Liver (tissue), 9 donors: ENCODE data around the gene CDHR2. TPM values are rescaled to one million over a fixed set of nuclear protein-coding genes. Genes with fewer than 3 reads are reported as not detected.
A peak's percentile ranks its signal among the peaks of the same experiment; 100 is the strongest.

Experiments used
- DNase-seq: peaks from one replicate; pipeline ENCODE4 v3.0.0-alpha.2; 2017; ENCODE audit warnings: low spot score
- H3K27ac ChIP-seq, 2 donors: one replicate each; pipeline ENCODE4 v1.7.0; 2013; ENCODE audit warnings: inconsistent platforms in 2 of 2, low read length in 2 of 2, control low read depth in 1 of 2, low read depth in 1 of 2, mild to moderate bottlenecking in 1 of 2
- H3K27me3 ChIP-seq, 4 donors: one replicate each; pipeline versions ENCODE4 v1.6.1 to v1.7.0; 2013; ENCODE audit warnings: low read length in 3 of 4, inconsistent platforms in 1 of 4, mild to moderate bottlenecking in 1 of 4, moderate library complexity in 1 of 4; ENCODE audit not compliant: control insufficient read depth in 4 of 4, insufficient read depth in 4 of 4
- H3K36me3 ChIP-seq, 4 donors: one replicate each; pipeline versions ENCODE4 v1.6.1 to v1.7.0; 2013; ENCODE audit warnings: low read length in 3 of 4, mild to moderate bottlenecking in 3 of 4, low read depth in 1 of 4, moderate library complexity in 1 of 4; ENCODE audit not compliant: control insufficient read depth in 4 of 4, insufficient read depth in 3 of 4
- H3K4me1 ChIP-seq, 4 donors: one replicate each; pipeline versions ENCODE4 v1.6.1 to v1.7.0; 2013; ENCODE audit warnings: low read length in 3 of 4, mild to moderate bottlenecking in 3 of 4, moderate library complexity in 1 of 4; ENCODE audit not compliant: control insufficient read depth in 4 of 4, insufficient read depth in 4 of 4
- H3K4me3 ChIP-seq, 3 donors: one replicate each; pipeline versions ENCODE4 v1.6.1 to v1.7.0; 2013; ENCODE audit warnings: low read length in 3 of 3, control low read depth in 1 of 3, low read depth in 1 of 3, mild to moderate bottlenecking in 1 of 3
- H3K9ac ChIP-seq, 2 donors: one replicate each; pipeline ENCODE4 v1.7.0; 2013; ENCODE audit warnings: low read length in 2 of 2, mild to moderate bottlenecking in 2 of 2, moderate library complexity in 2 of 2, control low read depth in 1 of 2, low read depth in 1 of 2
- H3K9me3 ChIP-seq, 4 donors: one replicate each; pipeline versions ENCODE4 v1.6.1 to v1.7.0; 2013; ENCODE audit warnings: low read length in 3 of 4; ENCODE audit not compliant: control insufficient read depth in 4 of 4
- CTCF ChIP-seq: fragments of 150-350 bp; IDR thresholded peaks from 2 replicates; pipeline ENCODE4 v1.5.1; 2017; ENCODE audit warnings: improper control_type of control experiment, low read depth, low read length; ENCODE audit not compliant: missing input control
- EGR1 ChIP-seq, 2 donors: IDR thresholded peaks; 2 replicates each; pipeline ENCODE4 v1.6.1; 2016 to 2018; ENCODE audit warnings: antibody characterized with exemption in 2 of 2, low read depth in 2 of 2
- FOXA1 ChIP-seq: IDR thresholded peaks from 2 replicates; pipeline ENCODE4 v1.6.1; 2016; ENCODE audit warnings: antibody characterized with exemption
- FOXA2 ChIP-seq: IDR thresholded peaks from 2 replicates; pipeline ENCODE4 v1.6.1; 2016; ENCODE audit warnings: antibody characterized with exemption
- HNF4A ChIP-seq, 2 donors: conservative IDR thresholded peaks; 2 replicates each; pipeline ENCODE4 v1.6.1; 2016; ENCODE audit warnings: antibody characterized with exemption in 2 of 2, mild to moderate bottlenecking in 2 of 2
- HNF4G ChIP-seq: IDR thresholded peaks from 2 replicates; pipeline ENCODE4 v1.6.1; 2016; ENCODE audit warnings: antibody characterized with exemption
- JUND ChIP-seq, 2 donors: IDR thresholded peaks; 2 replicates each; pipeline ENCODE4 v1.6.1; 2016; ENCODE audit warnings: antibody characterized with exemption in 2 of 2
- NR2F2 ChIP-seq: IDR thresholded peaks from 2 replicates; pipeline ENCODE4 v1.6.1; 2016; ENCODE audit warnings: antibody characterized with exemption
- RAD21 ChIP-seq, 2 donors: IDR thresholded peaks; 2 replicates each; pipeline ENCODE4 v1.6.1; 2016; ENCODE audit warnings: antibody characterized with exemption in 2 of 2, mild to moderate bottlenecking in 2 of 2
- REST ChIP-seq: IDR thresholded peaks from 2 replicates; pipeline ENCODE4 v1.6.1; 2016; ENCODE audit warnings: antibody characterized with exemption, mild to moderate bottlenecking
- RXRA ChIP-seq, 2 donors: IDR thresholded peaks; 2 replicates each; pipeline ENCODE4 v1.6.1; 2017 to 2018; ENCODE audit warnings: antibody characterized with exemption in 2 of 2, mild to moderate bottlenecking in 1 of 2
- SP1 ChIP-seq: IDR thresholded peaks from 2 replicates; pipeline ENCODE4 v1.6.1; 2018; ENCODE audit warnings: antibody characterized with exemption, mild to moderate bottlenecking
- TAF1 ChIP-seq: conservative IDR thresholded peaks from 2 replicates; pipeline ENCODE4 v1.6.1; 2016; ENCODE audit warnings: antibody characterized with exemption, mild to moderate bottlenecking
- ZBTB33 ChIP-seq: IDR thresholded peaks from 2 replicates; pipeline ENCODE4 v1.6.1; 2016; ENCODE audit warnings: antibody characterized with exemption
- WGBS: extraction: QIAGEN DNeasy Blood & Tissue Kit; methylation state at CpG from one replicate; pipeline ENCODE4 v1.1.7; 2013; 5-methylcytosine and 5-hydroxymethylcytosine counted together
- polyA plus RNA-seq, 2 donors: library from polyadenylated mRNA; stranded (reverse) in 1 of 2; unstranded in 1 of 2; fragments of 200-250 nt in 1 of 2; fragments of >200 nt in 1 of 2; fragmentation: Nextera tagmentation in 1 of 2; extraction: Ambion mirVana in 1 of 2; gene quantifications; one replicate each; pipeline versions ENCODE4 v1.2.1 to v1.2.3, GENCODE V29; 2013 to 2015
- total RNA-seq, 2 donors: library from RNA; depleted of rRNA; stranded (reverse); fragments of >200 nt; gene quantifications; one replicate each; pipeline ENCODE4 v1.2.3, GENCODE V29; 2014
- donor health status: healthy.
- donor health status: healthy.
- donor health status: healthy.
- donor health status: healthy.
- donor health status: healthy.

The CDHR2 gene
- total and polyA plus RNA-seq, 4 donors = 8.8 to 23.8 (median 16.6) TPM

- Histone ChIP-seq H3K27me3 (no peaks in the 10 kb centered on the region), H3K4me1 (no peaks in the 10 kb centered on the region), H3K9ac (no peak overlapping the region), H3K36me3 (peaks cover 0 to 5% (median 1%) of the 10 kb centered on the region in 4 donors), H3K4me3 (no peak overlapping the region), H3K27ac (no peak overlapping the region), H3K9me3 (no peaks in the 10 kb centered on the region)
- TF ChIP-seq FOXA2 = no peak
- no peak for TF ChIP-seq RAD21 (IDR thresholded peaks at IDR 0.05)
- no peak for TF ChIP-seq TAF1
- TF ChIP-seq HNF4A (conservative IDR thresholded peaks at IDR 0.05) = no peak
- TF ChIP-seq RXRA (IDR thresholded peaks at IDR 0.05) = no peak
- no peak for TF ChIP-seq SP1
- no peak for TF ChIP-seq ZBTB33
- no peak for TF ChIP-seq JUND (IDR thresholded peaks at IDR 0.05)
- no peak for TF ChIP-seq NR2F2
- no peak for TF ChIP-seq EGR1 (IDR thresholded peaks at IDR 0.05; ENCODE audit: low read depth in 2 of 2)
- TF ChIP-seq HNF4G = no peak
- no peak for TF ChIP-seq REST
- no peak for TF ChIP-seq FOXA1
- DNase-seq = no peak
- WGBS = 91% methylated on average over 36 of the region's 36 CpGs
Measured at GRCh38 chr5:176577312-176578176, 28.4 kb downstream of the CDHR2 start.

GRCh38 chr5:176578391-176578808 lies 29.3 kb downstream of the CDHR2 start:
- H3K4me3 ChIP-seq = no peak overlapping the region
- no peak overlapping the region for H3K27ac ChIP-seq
- DNase-seq = peak; percentile 41
- H3K9me3 ChIP-seq = no peaks in the 10 kb centered on the region
- H3K27me3 ChIP-seq = no peaks in the 10 kb centered on the region
- no peak for TF ChIP-seq RXRA (IDR thresholded peaks at IDR 0.05)
- peak; percentile 58 to 69 for TF ChIP-seq RAD21 (IDR thresholded peaks at IDR 0.05)
- no peak for TF ChIP-seq HNF4A (conservative IDR thresholded peaks at IDR 0.05)
- TF ChIP-seq REST = no peak
- TF ChIP-seq CTCF = peak; percentile 42
- 54% methylated on average over 15 of the region's 15 CpGs for WGBS
- no peaks in the 10 kb centered on the region for H3K4me1 ChIP-seq
- no peak overlapping the region for H3K9ac ChIP-seq
- peaks cover 0 to 11% (median 1%) of the 10 kb centered on the region in 4 donors for H3K36me3 ChIP-seq
